SJCRH30 (cell line): Measurements from ENCODE around the gene INPP5A. TPM values are rescaled to one million over a fixed set of nuclear protein-coding genes. Genes with fewer than 3 reads are reported as not detected.
"Not testable (repeated sequence)": the region's sequence is repeated elsewhere in the genome, so short reads cannot be mapped to it uniquely, and the experiment has no call there.

ENCODE experiments used
- DNase-seq, 2 experiments: peaks; one replicate each; pipeline ENCODE4 v3.0.0-alpha.2; 2015 to 2020
- H3K27ac ChIP-seq: fragments of 250-450 bp; sonication (Bioruptor Pico); 2 replicates; pipeline ENCODE4 v1.5.1; 2020; ENCODE audit warnings: mild to moderate bottlenecking, moderate library complexity
- H3K27me3 ChIP-seq: fragments of 250-450 bp; sonication (Bioruptor Pico); 2 replicates; pipeline ENCODE4 v1.5.1; 2020; ENCODE audit warnings: mild to moderate bottlenecking, moderate library complexity
- H3K36me3 ChIP-seq: fragments of 250-450 bp; sonication (Bioruptor Pico); 2 replicates; pipeline ENCODE4 v1.5.1; 2020; ENCODE audit warnings: mild to moderate bottlenecking, moderate library complexity
- H3K4me1 ChIP-seq: fragments of 250-450 bp; sonication (Bioruptor Pico); 2 replicates; pipeline ENCODE4 v1.5.1; 2020; ENCODE audit warnings: mild to moderate bottlenecking, moderate library complexity
- H3K4me3 ChIP-seq: fragments of 250-450 bp; sonication (Bioruptor Pico); 2 replicates; pipeline ENCODE4 v1.5.1; 2020; ENCODE audit warnings: mild to moderate bottlenecking, moderate library complexity
- H3K9me3 ChIP-seq: fragments of 250-450 bp; sonication (Bioruptor Pico); replicated peaks from 2 replicates; pipeline ENCODE4 v1.5.1; 2020; ENCODE audit warnings: mild to moderate bottlenecking, moderate library complexity
- total RNA-seq: library from RNA; depleted of rRNA; stranded (reverse); fragments of >200 nt; shearing (Covaris generic); gene quantifications from 2 replicates; pipeline ENCODE4 v1.2.3, GENCODE V29; 2014

The INPP5A gene
- total RNA-seq, 1 experiment from 2014 or later: 22.4 TPM

GRCh38 chr10:132703419-132704007 is 165.9 kb downstream of the INPP5A start:
- no peak for DNase-seq
- Histone ChIP-seq H3K27ac (no peak overlapping the region), H3K36me3 (no peaks in the 10 kb centered on the region), H3K4me3 (no peak overlapping the region), H3K27me3 (no peaks in the 10 kb centered on the region), H3K9me3 (no peaks in the 10 kb centered on the region), H3K4me1 (no peaks in the 10 kb centered on the region)

GRCh38 chr10:132704008-132704814 is 166.6 kb downstream of the INPP5A start:
- no peak overlapping the region for H3K27ac ChIP-seq
- H3K36me3 ChIP-seq: no peaks in the 10 kb centered on the region

GRCh38 chr10:132704815-132705064 is 167.2 kb downstream of the INPP5A start:
- H3K27ac ChIP-seq, H3K9me3 ChIP-seq, H3K4me1 ChIP-seq, H3K36me3 ChIP-seq, H3K27me3 ChIP-seq, H3K4me3 ChIP-seq, DNase-seq: not testable (repeated sequence)

More at GRCh38 chr10:132704008-132704814, 166.6 kb downstream of the INPP5A start:
- DNase-seq: no peak
- Histone ChIP-seq H3K4me3 (no peak overlapping the region), H3K4me1 (no peaks in the 10 kb centered on the region), H3K9me3 (no peaks in the 10 kb centered on the region), H3K27me3 (no peaks in the 10 kb centered on the region)

GRCh38 chr10:132705173-132705572 is 167.6 kb downstream of the INPP5A start:
- DNase-seq: no peak
- H3K27me3 ChIP-seq: no peaks in the 10 kb centered on the region
- no peak overlapping the region for H3K27ac ChIP-seq
- no peaks in the 10 kb centered on the region for H3K9me3 ChIP-seq
- no peaks in the 10 kb centered on the region for H3K4me1 ChIP-seq
- H3K36me3 ChIP-seq: no peaks in the 10 kb centered on the region
- no peak overlapping the region for H3K4me3 ChIP-seq

- Histone ChIP-seq H3K4me3 (no peak overlapping the region), H3K36me3 (no peaks in the 10 kb centered on the region), H3K27ac (no peak overlapping the region), H3K4me1 (no peaks in the 10 kb centered on the region), H3K27me3 (no peaks in the 10 kb centered on the region), H3K9me3 (no peaks in the 10 kb centered on the region)
- DNase-seq: no peak
These were observed 168.4 kb downstream of the INPP5A start for GRCh38 chr10:132705943-132706342.

GRCh38 chr10:132706701-132707100 is 169.1 kb downstream of the INPP5A start:
- Histone ChIP-seq H3K27me3 (no peaks in the 10 kb centered on the region), H3K36me3 (no peaks in the 10 kb centered on the region), H3K27ac (no peak overlapping the region), H3K4me3 (no peak overlapping the region), H3K9me3 (no peaks in the 10 kb centered on the region), H3K4me1 (no peaks in the 10 kb centered on the region)
- no peak for DNase-seq

- no peaks in the 10 kb centered on the region for H3K36me3 ChIP-seq
- no peak overlapping the region for H3K4me3 ChIP-seq
- H3K27ac ChIP-seq: no peak overlapping the region
- no peaks in the 10 kb centered on the region for H3K27me3 ChIP-seq
- no peak for DNase-seq
- H3K9me3 ChIP-seq: no peaks in the 10 kb centered on the region
- H3K4me1 ChIP-seq: no peaks in the 10 kb centered on the region
These were observed 169.7 kb downstream of the INPP5A start for GRCh38 chr10:132707121-132707775.

GRCh38 chr10:132707776-132708171 is 170.2 kb downstream of the INPP5A start:
- Histone ChIP-seq H3K27ac (no peak overlapping the region), H3K4me3 (no peak overlapping the region), H3K36me3 (no peaks in the 10 kb centered on the region), H3K27me3 (no peaks in the 10 kb centered on the region), H3K9me3 (no peaks in the 10 kb centered on the region), H3K4me1 (no peaks in the 10 kb centered on the region)
- no peak for DNase-seq

- DNase-seq: no peak
- H3K27ac ChIP-seq: no peak overlapping the region
- no peaks in the 10 kb centered on the region for H3K36me3 ChIP-seq
- no peaks in the 10 kb centered on the region for H3K4me1 ChIP-seq
- H3K27me3 ChIP-seq: no peaks in the 10 kb centered on the region
- no peaks in the 10 kb centered on the region for H3K9me3 ChIP-seq
- no peak overlapping the region for H3K4me3 ChIP-seq
These were observed 170.9 kb downstream of the INPP5A start for GRCh38 chr10:132708441-132708840.

GRCh38 chr10:132708936-132709335 is 171.3 kb downstream of the INPP5A start:
- H3K27ac ChIP-seq: no peak overlapping the region
- no peaks in the 10 kb centered on the region for H3K4me1 ChIP-seq
- no peaks in the 10 kb centered on the region for H3K36me3 ChIP-seq
- no peaks in the 10 kb centered on the region for H3K27me3 ChIP-seq
- H3K9me3 ChIP-seq: no peaks in the 10 kb centered on the region
- DNase-seq: no peak
- no peak overlapping the region for H3K4me3 ChIP-seq

- Histone ChIP-seq H3K27ac (no peak overlapping the region), H3K4me3 (no peak overlapping the region), H3K27me3 (no peaks in the 10 kb centered on the region), H3K4me1 (no peaks in the 10 kb centered on the region), H3K36me3 (no peaks in the 10 kb centered on the region), H3K9me3 (no peaks in the 10 kb centered on the region)
- DNase-seq: no peak
These were observed 171.9 kb downstream of the INPP5A start for GRCh38 chr10:132709471-132709951.

GRCh38 chr10:132710036-132710686 is 172.6 kb downstream of the INPP5A start:
- no peaks in the 10 kb centered on the region for H3K36me3 ChIP-seq
- DNase-seq: no peak

GRCh38 chr10:132710746-132711612 is 173.4 kb downstream of the INPP5A start:
- no peak for DNase-seq
- Histone ChIP-seq H3K4me1 (no peaks in the 10 kb centered on the region), H3K27ac (no peak overlapping the region), H3K27me3 (no peaks in the 10 kb centered on the region), H3K4me3 (no peak overlapping the region), H3K36me3 (no peaks in the 10 kb centered on the region), H3K9me3 (no peaks in the 10 kb centered on the region)

More at GRCh38 chr10:132710036-132710686, 172.6 kb downstream of the INPP5A start:
- Histone ChIP-seq H3K4me1 (no peaks in the 10 kb centered on the region), H3K27ac (no peak overlapping the region), H3K9me3 (no peaks in the 10 kb centered on the region), H3K4me3 (no peak overlapping the region), H3K27me3 (no peaks in the 10 kb centered on the region)

GRCh38 chr10:132711613-132712121 is 174.1 kb downstream of the INPP5A start:
- no peak for DNase-seq
- no peak overlapping the region for H3K27ac ChIP-seq
- no peaks in the 10 kb centered on the region for H3K9me3 ChIP-seq
- no peaks in the 10 kb centered on the region for H3K27me3 ChIP-seq
- H3K4me3 ChIP-seq: no peak overlapping the region
- H3K4me1 ChIP-seq: no peaks in the 10 kb centered on the region
- no peaks in the 10 kb centered on the region for H3K36me3 ChIP-seq
